Panc1 (cell line): Measurements from ENCODE around the gene SLC22A23. TPM values are rescaled to one million over a fixed set of nuclear protein-coding genes. Genes with fewer than 3 reads are reported as not detected.

Experiments used
- ATAC-seq: fragments of 200-7000 bp; cut with Tn5 transposase; 2 replicates; pipeline ENCODE4 v1.9.1; 2020; ENCODE audit warnings: mild to moderate bottlenecking, moderate library complexity
- BruUV-seq: library from RNA; stranded (reverse); fragments of 400-500 nt; replicated peaks from 2 replicates; lab custom pipeline; 2021; lab: Mats Ljungman, UMichigan
- CTCF ChIA-PET: fragments of 300-600 bp; sonication (Branson Sonifier 250); formaldehyde crosslinking; loops from one replicate; lab custom pipeline; 2022; ENCODE audit warnings: antibody characterized with exemption; lab: Charles Lee
- POLR2A ChIA-PET: fragments of 300-600 bp; sonication (Branson Sonifier 250); formaldehyde crosslinking; loops from one replicate; lab custom pipeline; 2022; ENCODE audit warnings: antibody characterized with exemption; lab: Charles Lee
- DNase-seq: peaks from one replicate; pipeline ENCODE4 v3.0.0-alpha.2; 2010; ENCODE audit warnings: low read depth, low spot score
- H3K27ac ChIP-seq: 2 replicates; pipeline ENCODE4 v1.5.1; 2011; ENCODE audit warnings: mild to moderate bottlenecking, low read length, inconsistent platforms
- H3K27me3 ChIP-seq: fragments of 200-500 bp; sonication (Bioruptor generic); 2 replicates; pipeline ENCODE4 v1.6.0; 2014; ENCODE audit warnings: low read length, inconsistent platforms; ENCODE audit not compliant: control insufficient read depth, insufficient read depth
- H3K36me3 ChIP-seq: fragments of 200-500 bp; sonication (Bioruptor generic); 2 replicates; pipeline ENCODE4 v1.5.1; 2014; ENCODE audit warnings: inconsistent platforms, mild to moderate bottlenecking, low read length, moderate library complexity; ENCODE audit not compliant: control insufficient read depth, insufficient read depth
- H3K4me1 ChIP-seq: 2 replicates; pipeline ENCODE4 v1.5.1; 2011; ENCODE audit warnings: inconsistent platforms, mild to moderate bottlenecking, low read length, moderate library complexity; ENCODE audit not compliant: control insufficient read depth, insufficient read depth
- H3K4me3 ChIP-seq, 2 experiments: 2 replicates each; pipeline ENCODE4 v1.5.1; 2011 to 2012; ENCODE audit warnings: low read depth in 2 of 2, low read length in 2 of 2, mild to moderate bottlenecking in 2 of 2, inconsistent platforms in 1 of 2, moderate library complexity in 1 of 2
- H3K9me3 ChIP-seq: fragments of 200-500 bp; sonication (Bioruptor generic); 2 replicates; pipeline ENCODE4 v1.5.1; 2014; ENCODE audit warnings: low read depth, mild to moderate bottlenecking, inconsistent platforms, low read length, moderate library complexity; ENCODE audit not compliant: control insufficient read depth, insufficient read depth
- POLR2AphosphoS5 ChIP-seq: IDR thresholded peaks from 2 replicates; pipeline ENCODE4 v1.6.1; 2012; ENCODE audit warnings: mild to moderate bottlenecking, low read depth, low read length, moderate library complexity
- SIN3A ChIP-seq: IDR thresholded peaks from 2 replicates; pipeline ENCODE4 v1.6.1; 2012; ENCODE audit warnings: low read depth, mild to moderate bottlenecking, low read length, moderate library complexity, borderline replicate concordance; ENCODE audit not compliant: insufficient read depth
- TCF7L2 ChIP-seq: IDR thresholded peaks from 2 replicates; pipeline ENCODE4 v1.6.1; 2011; ENCODE audit warnings: mild to moderate bottlenecking, low read depth, low read length, inconsistent platforms
- in situ Hi-C: cut with HindIII; loops from 2 replicates; pipeline ENCODE4 v1.10.0; 2016; ENCODE audit warnings: low sequenced_read_pairs, low pct_unique_long_range_greater_than_20kb
- intact Hi-C: fragments of 100-400 bp; cut with micrococcal nuclease; formaldehyde crosslinking; loops from one replicate; pipeline ENCODE4 v1.10.0; 2022; ENCODE audit not compliant: unreplicated experiment
- total RNA-seq: library from RNA; stranded (reverse); gene quantifications from one replicate; pipeline ENCODE4 v1.2.1, GENCODE V29; 2021; ENCODE audit not compliant: unreplicated experiment
- TF ChIP-seq, protein P1 (sequence below): fragments of 450-650 bp; IDR thresholded peaks from 2 replicates; pipeline ENCODE4 v1.5.1; 2017; ENCODE audit warnings: mild to moderate bottlenecking
- TF ChIP-seq, protein P2 (sequence below), 2 experiments: IDR thresholded peaks; 2 replicates each; pipeline ENCODE4 v1.6.1; 2011 to 2012; ENCODE audit warnings: low read depth in 2 of 2, control low read depth in 1 of 2, low read length in 1 of 2, mild to moderate bottlenecking in 1 of 2, moderate library complexity in 1 of 2; ENCODE audit not compliant: insufficient read depth in 1 of 2

SLC22A23 gene
- total RNA-seq, 1 experiment from 2014 or later: 4.5 TPM

DNA sequence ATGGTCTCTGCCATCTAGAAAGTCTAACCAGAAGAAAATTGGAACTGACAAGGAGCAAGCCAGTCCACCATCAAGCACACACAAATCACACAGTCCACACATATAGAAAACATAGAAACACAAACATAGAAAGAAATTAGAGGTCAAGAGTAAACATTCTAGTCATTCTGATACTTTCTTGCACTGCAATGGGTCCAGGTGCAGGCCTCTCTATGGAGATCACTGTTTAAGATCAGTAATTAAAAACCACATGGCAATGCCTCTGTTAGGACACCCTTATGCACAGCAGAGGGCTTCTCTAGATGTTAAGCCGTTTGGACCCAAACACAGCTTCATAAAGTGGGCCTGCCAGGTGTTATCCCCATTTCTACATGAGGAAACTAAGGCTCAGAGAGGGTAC lies 42.8 kb upstream of the SLC22A23 start:
- DNase-seq: no peak
- ATAC-seq: no peak
- TF ChIP-seq, protein P1, sequence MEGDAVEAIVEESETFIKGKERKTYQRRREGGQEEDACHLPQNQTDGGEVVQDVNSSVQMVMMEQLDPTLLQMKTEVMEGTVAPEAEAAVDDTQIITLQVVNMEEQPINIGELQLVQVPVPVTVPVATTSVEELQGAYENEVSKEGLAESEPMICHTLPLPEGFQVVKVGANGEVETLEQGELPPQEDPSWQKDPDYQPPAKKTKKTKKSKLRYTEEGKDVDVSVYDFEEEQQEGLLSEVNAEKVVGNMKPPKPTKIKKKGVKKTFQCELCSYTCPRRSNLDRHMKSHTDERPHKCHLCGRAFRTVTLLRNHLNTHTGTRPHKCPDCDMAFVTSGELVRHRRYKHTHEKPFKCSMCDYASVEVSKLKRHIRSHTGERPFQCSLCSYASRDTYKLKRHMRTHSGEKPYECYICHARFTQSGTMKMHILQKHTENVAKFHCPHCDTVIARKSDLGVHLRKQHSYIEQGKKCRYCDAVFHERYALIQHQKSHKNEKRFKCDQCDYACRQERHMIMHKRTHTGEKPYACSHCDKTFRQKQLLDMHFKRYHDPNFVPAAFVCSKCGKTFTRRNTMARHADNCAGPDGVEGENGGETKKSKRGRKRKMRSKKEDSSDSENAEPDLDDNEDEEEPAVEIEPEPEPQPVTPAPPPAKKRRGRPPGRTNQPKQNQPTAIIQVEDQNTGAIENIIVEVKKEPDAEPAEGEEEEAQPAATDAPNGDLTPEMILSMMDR: no peak
- TF ChIP-seq, protein P2, sequence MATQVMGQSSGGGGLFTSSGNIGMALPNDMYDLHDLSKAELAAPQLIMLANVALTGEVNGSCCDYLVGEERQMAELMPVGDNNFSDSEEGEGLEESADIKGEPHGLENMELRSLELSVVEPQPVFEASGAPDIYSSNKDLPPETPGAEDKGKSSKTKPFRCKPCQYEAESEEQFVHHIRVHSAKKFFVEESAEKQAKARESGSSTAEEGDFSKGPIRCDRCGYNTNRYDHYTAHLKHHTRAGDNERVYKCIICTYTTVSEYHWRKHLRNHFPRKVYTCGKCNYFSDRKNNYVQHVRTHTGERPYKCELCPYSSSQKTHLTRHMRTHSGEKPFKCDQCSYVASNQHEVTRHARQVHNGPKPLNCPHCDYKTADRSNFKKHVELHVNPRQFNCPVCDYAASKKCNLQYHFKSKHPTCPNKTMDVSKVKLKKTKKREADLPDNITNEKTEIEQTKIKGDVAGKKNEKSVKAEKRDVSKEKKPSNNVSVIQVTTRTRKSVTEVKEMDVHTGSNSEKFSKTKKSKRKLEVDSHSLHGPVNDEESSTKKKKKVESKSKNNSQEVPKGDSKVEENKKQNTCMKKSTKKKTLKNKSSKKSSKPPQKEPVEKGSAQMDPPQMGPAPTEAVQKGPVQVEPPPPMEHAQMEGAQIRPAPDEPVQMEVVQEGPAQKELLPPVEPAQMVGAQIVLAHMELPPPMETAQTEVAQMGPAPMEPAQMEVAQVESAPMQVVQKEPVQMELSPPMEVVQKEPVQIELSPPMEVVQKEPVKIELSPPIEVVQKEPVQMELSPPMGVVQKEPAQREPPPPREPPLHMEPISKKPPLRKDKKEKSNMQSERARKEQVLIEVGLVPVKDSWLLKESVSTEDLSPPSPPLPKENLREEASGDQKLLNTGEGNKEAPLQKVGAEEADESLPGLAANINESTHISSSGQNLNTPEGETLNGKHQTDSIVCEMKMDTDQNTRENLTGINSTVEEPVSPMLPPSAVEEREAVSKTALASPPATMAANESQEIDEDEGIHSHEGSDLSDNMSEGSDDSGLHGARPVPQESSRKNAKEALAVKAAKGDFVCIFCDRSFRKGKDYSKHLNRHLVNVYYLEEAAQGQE (IDR thresholded peaks at IDR 0.05; ENCODE audit: insufficient read depth in 1 of 2, low read depth in 2 of 2, low read length in 1 of 2): no peak
- no peak for TF ChIP-seq TCF7L2
- no peak for TF ChIP-seq SIN3A
- intact Hi-C loops (no loop called here), in situ Hi-C loops (no loop called here)
- H3K4me1 ChIP-seq: no peaks in the 10 kb centered on the region
- CTCF ChIA-PET: no interaction called here
- H3K36me3 ChIP-seq: no peaks in the 10 kb centered on the region
- POLR2A ChIA-PET: no interaction called here
- no TSS peak for BruUV-seq
- H3K9me3 ChIP-seq: no peaks in the 10 kb centered on the region
- no peak overlapping the region for H3K4me3 ChIP-seq
- H3K27me3 ChIP-seq: peaks cover 4% of the 10 kb centered on the region; the same call in 1 of the 2 replicates
- no peak overlapping the region for H3K27ac ChIP-seq

DNA sequence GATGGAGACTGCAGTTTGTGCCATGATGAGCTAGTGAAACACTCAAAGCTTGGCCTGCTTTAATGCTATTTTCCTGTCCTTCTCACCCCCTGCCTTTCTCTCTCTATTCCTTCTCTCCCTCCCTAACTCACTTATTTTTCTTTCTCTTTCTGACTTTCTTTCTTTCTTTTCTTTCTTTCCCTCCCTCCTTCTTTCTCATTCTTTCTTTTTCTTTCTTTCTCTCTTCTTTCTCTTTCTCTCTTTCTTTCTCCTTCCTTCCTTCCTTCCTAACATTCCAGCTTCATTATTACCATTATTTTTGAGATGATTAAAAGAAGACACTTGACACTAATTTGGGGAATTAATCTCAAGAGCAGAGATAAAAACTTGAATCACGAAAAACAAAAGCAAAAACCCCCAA lies 39.5 kb upstream of the SLC22A23 start:
- H3K9me3 ChIP-seq: no peaks in the 10 kb centered on the region
- DNase-seq: no peak
- no peak for ATAC-seq
- no TSS peak for BruUV-seq
- intact Hi-C loops (no loop called here), in situ Hi-C loops (no loop called here)
- TF ChIP-seq SIN3A (no peak), TCF7L2 (no peak), POLR2AphosphoS5 (no peak)
- TF ChIP-seq, protein P1: no peak
- TF ChIP-seq, protein P2 (IDR thresholded peaks at IDR 0.05; ENCODE audit: insufficient read depth in 1 of 2, low read depth in 2 of 2, low read length in 1 of 2): no peak
- ChIA-PET POLR2A (no interaction called here), CTCF (no interaction called here)
- H3K27me3 ChIP-seq: peaks cover 10% of the 10 kb centered on the region
- H3K4me1 ChIP-seq: no peaks in the 10 kb centered on the region
- no peak overlapping the region for H3K27ac ChIP-seq
- H3K4me3 ChIP-seq: no peak overlapping the region
- H3K36me3 ChIP-seq: no peaks in the 10 kb centered on the region
